ENCODE measurements around the gene IL12RB2.

Gene IL12RB2

GRCh38 chr1:67314696-67315095 is 7.0 kb downstream of the IL12RB2 start:
- no peak for DNase-seq

GRCh38 chr1:67316180-67316902 is 8.7 kb downstream of the IL12RB2 start:
- DNase-seq = no peak

GRCh38 chr1:67316918-67317317 is 9.2 kb downstream of the IL12RB2 start:
- DNase-seq = no peak

GRCh38 chr1:67317803-67318202 is 10.1 kb downstream of the IL12RB2 start:
- DNase-seq = no peak

- no peak for DNase-seq
Measured at GRCh38 chr1:67322442-67322841, 14.8 kb downstream of the IL12RB2 start.

GRCh38 chr1:67323087-67323486 is 15.4 kb downstream of the IL12RB2 start:
- no peak for DNase-seq

- DNase-seq = no peak
Measured at GRCh38 chr1:67324068-67324467, 16.4 kb downstream of the IL12RB2 start.

GRCh38 chr1:67327864-67328466 is 20.3 kb downstream of the IL12RB2 start:
- DNase-seq = no peak

GRCh38 chr1:67332653-67333529 is 25.2 kb downstream of the IL12RB2 start:
- DNase-seq = no peak

GRCh38 chr1:67333603-67334002 is 25.9 kb downstream of the IL12RB2 start:
- no peak for DNase-seq

GRCh38 chr1:67335411-67335810 is 27.7 kb downstream of the IL12RB2 start:
- DNase-seq = no peak

- DNase-seq = no peak
Measured at GRCh38 chr1:67336157-67336556, 28.5 kb downstream of the IL12RB2 start.

- peak; percentile 27 for DNase-seq
Measured at GRCh38 chr1:67336783-67337182, 29.1 kb downstream of the IL12RB2 start.

- DNase-seq = no peak
Measured at GRCh38 chr1:67338642-67339041, 31.0 kb downstream of the IL12RB2 start.

GRCh38 chr1:67339623-67340343 is 32.1 kb downstream of the IL12RB2 start:
- DNase-seq = peak; percentile 41

- peak; percentile 53 for DNase-seq
Measured at GRCh38 chr1:67342076-67342890, 34.6 kb downstream of the IL12RB2 start.

- DNase-seq = no peak
Measured at GRCh38 chr1:67345556-67345955, 37.9 kb downstream of the IL12RB2 start.

- DNase-seq = no peak
Measured at GRCh38 chr1:67346982-67347381, 39.3 kb downstream of the IL12RB2 start.

- no peak for DNase-seq
Measured at GRCh38 chr1:67347688-67348472, 40.2 kb downstream of the IL12RB2 start.

GRCh38 chr1:67348586-67349252 is 41.0 kb downstream of the IL12RB2 start:
- no peak for DNase-seq

GRCh38 chr1:67350783-67351182 is 43.1 kb downstream of the IL12RB2 start:
- DNase-seq = peak; percentile 55

Data from activated naive CD4-positive, alpha-beta T cell treated with Interleukin-2 at 50 U/mL for 16 hours (primary cell).